Lung microvascular endothelial cell (primary cell): Measurements from ENCODE around the gene AGPS. TPM values are rescaled to one million over a fixed set of nuclear protein-coding genes. Genes with fewer than 3 reads are reported as not detected.

Source experiments
- DNase-seq, 2 donors: peaks; one replicate each; pipeline versions ENCODE4 v3.0.0 to v3.0.0-alpha.2; 2010; ENCODE audit warnings: low read depth in 2 of 2
- total RNA-seq: library from RNA; depleted of rRNA; stranded (reverse); fragments of >200 nt; gene quantifications from 2 replicates; pipeline ENCODE4 v1.2.1, GENCODE V29; 2014

AGPS gene
- total RNA-seq, 1 donor from 2014 or later: 46.0 TPM

- DNase-seq: no peak
Measured at GRCh38 chr2:177585234-177585863, 192.8 kb downstream of the AGPS start.

GRCh38 chr2:177586154-177586553 is 193.6 kb downstream of the AGPS start:
- no peak for DNase-seq

- no peak for DNase-seq
Measured at GRCh38 chr2:177587371-177587770, 194.8 kb downstream of the AGPS start.

GRCh38 chr2:177588671-177589070 is 196.1 kb downstream of the AGPS start:
- DNase-seq: no peak

DNA sequence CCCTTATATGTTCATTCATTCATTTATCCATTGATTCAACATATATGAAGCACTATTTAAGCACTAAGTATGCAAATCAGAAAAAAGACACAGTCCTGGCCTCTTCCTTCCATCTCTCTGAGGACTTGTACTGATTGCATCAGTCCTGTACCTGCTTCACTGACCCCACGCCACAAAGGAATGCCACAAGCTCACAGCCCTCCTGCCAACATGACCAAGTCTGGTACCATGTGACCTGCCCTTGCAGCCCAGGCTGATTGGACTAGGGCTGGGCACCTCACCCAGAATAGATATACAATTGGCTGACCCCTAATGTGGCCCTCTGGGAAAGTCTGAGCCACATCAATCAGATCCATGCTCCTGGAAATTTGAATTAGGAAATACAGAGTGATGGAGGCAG is 196.6 kb downstream of the AGPS start:
- DNase-seq: no peak

- DNase-seq: no peak
Measured at GRCh38 chr2:177592397-177592796, 199.8 kb downstream of the AGPS start.

DNA sequence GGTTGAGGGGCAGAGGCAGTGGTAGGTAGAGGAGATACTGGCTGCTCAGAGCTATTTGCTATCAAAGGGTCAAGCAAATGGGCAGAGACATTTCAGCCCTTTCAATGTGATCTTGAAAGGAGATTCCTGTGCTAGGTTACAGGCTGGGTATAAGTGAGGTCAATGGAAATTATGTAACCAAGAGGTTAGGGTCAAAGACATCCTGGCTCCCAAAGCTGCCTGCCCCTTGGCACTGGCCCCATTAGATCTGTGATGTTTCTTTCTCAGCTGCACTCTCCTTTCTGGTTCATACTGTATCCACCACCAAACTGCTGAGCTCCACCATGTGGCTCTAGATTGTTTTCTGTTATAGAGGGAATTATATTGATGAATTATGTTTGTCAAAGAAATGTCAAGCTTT is 200.4 kb downstream of the AGPS start:
- no peak for DNase-seq

- no peak for DNase-seq
Measured at GRCh38 chr2:177593402-177593801, 200.8 kb downstream of the AGPS start.

Other genes starting within 250 kb of the AGPS start
- 26.6 and 31.8 TPM in 2 replicates for gene HNRNPA3, start 180.0 kb upstream of the AGPS start, total RNA-seq
- 22.0 and 38.1 TPM in 2 replicates for gene NFE2L2, start 128.0 kb upstream of the AGPS start, total RNA-seq